Measurements from ENCODE around the gene MACROH2A2.
A peak's percentile ranks its signal among the peaks of the same experiment; 100 is the strongest.

Gene MACROH2A2

GRCh38 chr10:70051848-70052247, 798 bp upstream of the MACROH2A2 start:
- TF ChIP-seq CTCF (IDR thresholded peaks at IDR 0.05) = no peak
- Histone ChIP-seq H3K27me3 (peaks cover 0 to 6% of the 10 kb centered on the region in 2 donors), H3K27ac (no peak overlapping the region), H3K36me3 (no peaks in the 10 kb centered on the region), H3K9me3 (no peaks in the 10 kb centered on the region), H3K4me1 (peaks cover 0 to 22% (median 10%) of the 10 kb centered on the region in 4 donors), H3K4me3 (peak overlapping the region in 1 of 2 donors; percentile 78)
- no peak for DNase-seq
- intact Hi-C loops (cut with DNase I; ENCODE audit: low total_unique reads) = no loop called here

- Histone ChIP-seq H3K36me3 (no peaks in the 10 kb centered on the region), H3K27ac (peak overlapping the region; percentile 12 to 14), H3K4me3 (peak overlapping the region; percentile 65 to 78), H3K4me1 (peaks cover 0 to 22% (median 10%) of the 10 kb centered on the region in 4 donors), H3K9me3 (no peaks in the 10 kb centered on the region), H3K27me3 (peaks cover 0 to 6% of the 10 kb centered on the region in 2 donors)
- TF ChIP-seq CTCF (IDR thresholded peaks at IDR 0.05) = no peak
- DNase-seq = no peak
- intact Hi-C loops (cut with DNase I; ENCODE audit: low total_unique reads) = no loop called here
Observed at GRCh38 chr10:70053218-70053840, 683 bp downstream of the MACROH2A2 start.

- H3K4me3 ChIP-seq = peak overlapping the region; percentile 65 to 78
- no peaks in the 10 kb centered on the region for H3K9me3 ChIP-seq
- DNase-seq = no peak
- intact Hi-C loops (cut with DNase I; ENCODE audit: low total_unique reads) = no loop called here
- H3K27ac ChIP-seq = no peak overlapping the region
- H3K27me3 ChIP-seq = peaks cover 0 to 6% of the 10 kb centered on the region in 2 donors
- no peaks in the 10 kb centered on the region for H3K36me3 ChIP-seq
- no peak for TF ChIP-seq CTCF (IDR thresholded peaks at IDR 0.05)
- H3K4me1 ChIP-seq = peaks cover 0 to 22% (median 10%) of the 10 kb centered on the region in 4 donors
Observed at GRCh38 chr10:70053841-70054288, 1.2 kb downstream of the MACROH2A2 start.

GRCh38 chr10:70054902-70055301, 2.3 kb downstream of the MACROH2A2 start:
- Histone ChIP-seq H3K27me3 (peaks cover 0 to 6% of the 10 kb centered on the region in 2 donors), H3K4me3 (no peak overlapping the region), H3K9me3 (no peaks in the 10 kb centered on the region), H3K4me1 (peaks cover 0 to 22% (median 10%) of the 10 kb centered on the region in 4 donors), H3K36me3 (no peaks in the 10 kb centered on the region), H3K27ac (no peak overlapping the region)
- intact Hi-C loops (cut with DNase I; ENCODE audit: low total_unique reads) = no loop called here
- no peak for TF ChIP-seq CTCF (IDR thresholded peaks at IDR 0.05)
- no peak for DNase-seq

GRCh38 chr10:70055550-70055949, 2.9 kb downstream of the MACROH2A2 start:
- no peak overlapping the region for H3K27ac ChIP-seq
- no peaks in the 10 kb centered on the region for H3K36me3 ChIP-seq
- intact Hi-C loops (cut with DNase I; ENCODE audit: low total_unique reads) = no loop called here
- H3K27me3 ChIP-seq = peaks cover 0 to 6% of the 10 kb centered on the region in 2 donors
- H3K4me3 ChIP-seq = no peak overlapping the region
- peaks cover 0 to 22% (median 10%) of the 10 kb centered on the region in 4 donors for H3K4me1 ChIP-seq
- TF ChIP-seq CTCF (IDR thresholded peaks at IDR 0.05) = no peak
- H3K9me3 ChIP-seq = no peaks in the 10 kb centered on the region
- DNase-seq = no peak

Measured in tibial artery (tissue), 4 donors.